SK-N-SH treated with all-trans-retinoic acid at 6 μM for 48 hours (cell line): ENCODE results near the gene SLC1A5.

Source experiments
- ARNTL ChIP-seq: fragments of 450-650 bp; formaldehyde crosslinking; IDR thresholded peaks from 2 replicates; pipeline ENCODE4 v1.5.0; 2020; ENCODE audit warnings: low read depth, mild to moderate bottlenecking, moderate library complexity, borderline replicate concordance
- SNAI2 ChIP-seq: fragments of 250-450 bp; sonication (Bioruptor Pico); IDR thresholded peaks from 2 replicates; pipeline ENCODE4 v1.5.0; 2020; ENCODE audit warnings: mild to moderate bottlenecking, moderate library complexity
- ZNF70 ChIP-seq: fragments of 450-650 bp; formaldehyde crosslinking; IDR thresholded peaks from 2 replicates; pipeline ENCODE4 v1.5.0; 2020; ENCODE audit warnings: mild to moderate bottlenecking, moderate library complexity
- TF ChIP-seq, protein P1 (sequence below): fragments of 250-450 bp; sonication (Bioruptor Pico); IDR thresholded peaks from 2 replicates; pipeline ENCODE4 v1.8.0; 2020; ENCODE audit warnings: mild to moderate bottlenecking, moderate library complexity, borderline replicate concordance

DNA sequence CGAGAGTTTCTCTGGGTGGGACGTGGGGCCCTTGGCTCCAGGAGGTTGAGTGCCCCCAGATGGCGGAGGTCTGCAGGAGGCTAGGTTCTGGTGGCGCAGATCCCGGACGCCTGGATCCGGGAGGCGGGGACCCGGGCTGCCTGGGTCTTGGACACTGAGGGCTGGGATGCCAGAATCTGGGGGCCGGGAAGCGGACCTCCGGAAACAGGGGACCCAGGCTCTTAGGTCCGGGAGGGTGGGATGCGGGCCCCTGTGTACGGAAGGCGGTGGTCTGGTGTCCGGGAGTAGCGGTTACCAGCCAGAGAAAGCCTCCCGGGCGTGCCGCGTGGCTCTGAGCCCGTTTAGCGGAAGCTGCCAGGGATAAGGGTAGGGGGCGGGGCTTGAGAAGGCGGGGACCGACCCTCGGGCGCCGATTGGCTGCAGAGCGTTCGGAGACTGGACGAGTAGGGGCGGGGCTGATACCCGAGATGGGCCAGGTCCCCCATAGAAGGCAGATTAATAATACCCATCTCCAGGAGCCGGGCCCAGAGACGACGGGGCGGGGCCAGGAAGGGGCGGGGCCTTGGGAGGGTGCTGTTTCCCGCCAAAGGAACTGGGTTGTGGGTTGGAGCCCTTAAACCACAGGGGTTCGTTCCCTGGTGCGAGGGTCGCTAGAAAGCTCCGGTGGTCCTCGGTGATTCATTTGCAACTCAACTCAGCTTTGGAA, at the start of gene SLC1A5:
- TF ChIP-seq ZNF70 (CRISPR knock-in tag): no peak
- no peak for TF ChIP-seq SNAI2
- TF ChIP-seq, protein P1, sequence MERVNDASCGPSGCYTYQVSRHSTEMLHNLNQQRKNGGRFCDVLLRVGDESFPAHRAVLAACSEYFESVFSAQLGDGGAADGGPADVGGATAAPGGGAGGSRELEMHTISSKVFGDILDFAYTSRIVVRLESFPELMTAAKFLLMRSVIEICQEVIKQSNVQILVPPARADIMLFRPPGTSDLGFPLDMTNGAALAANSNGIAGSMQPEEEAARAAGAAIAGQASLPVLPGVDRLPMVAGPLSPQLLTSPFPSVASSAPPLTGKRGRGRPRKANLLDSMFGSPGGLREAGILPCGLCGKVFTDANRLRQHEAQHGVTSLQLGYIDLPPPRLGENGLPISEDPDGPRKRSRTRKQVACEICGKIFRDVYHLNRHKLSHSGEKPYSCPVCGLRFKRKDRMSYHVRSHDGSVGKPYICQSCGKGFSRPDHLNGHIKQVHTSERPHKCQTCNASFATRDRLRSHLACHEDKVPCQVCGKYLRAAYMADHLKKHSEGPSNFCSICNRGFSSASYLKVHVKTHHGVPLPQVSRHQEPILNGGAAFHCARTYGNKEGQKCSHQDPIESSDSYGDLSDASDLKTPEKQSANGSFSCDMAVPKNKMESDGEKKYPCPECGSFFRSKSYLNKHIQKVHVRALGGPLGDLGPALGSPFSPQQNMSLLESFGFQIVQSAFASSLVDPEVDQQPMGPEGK (CRISPR knock-in tag): no peak
- TF ChIP-seq ARNTL (CRISPR knock-in tag): no peak
